T-cell (primary cell): ENCODE results near the gene TNNT1. TPM values are rescaled to one million over a fixed set of nuclear protein-coding genes. Genes with fewer than 3 reads are reported as not detected.

Experiments
- ATAC-seq, 4 experiments: fragments of 200-7000 bp in 3 of 4; fragments of 150-1000 bp in 1 of 4; cut with Tn5 transposase; replicated peaks in 1 of 4; 1 replicate in 3 of 4; 2 replicates in 1 of 4; pipeline ENCODE4 v1.10.0; 2021; ENCODE audit warnings: moderate library complexity in 3 of 4, mild to moderate bottlenecking in 2 of 4, moderate number of reproducible peaks in 1 of 4
- CTCF ChIA-PET, 2 donors: fragments of 300-600 bp; sonication (Branson Sonifier 250); formaldehyde crosslinking; loops; one replicate each; lab custom pipeline; 2022; ENCODE audit warnings: antibody characterized with exemption in 2 of 2; lab: Charles Lee
- POLR2A ChIA-PET, 2 donors: fragments of 300-600 bp; sonication (Branson Sonifier 250); formaldehyde crosslinking; loops; one replicate each; lab custom pipeline; 2022; ENCODE audit warnings: antibody characterized with exemption in 2 of 2; lab: Charles Lee
- DNase-seq, 35 experiments: peaks; one replicate each; pipeline versions ENCODE4 v3.0.0 to v3.0.0-alpha.2; 2013 to 2023
- H3K27ac ChIP-seq: one replicate; pipeline ENCODE4 v1.5.1; 2013; ENCODE audit warnings: low read length
- H3K27me3 ChIP-seq, 2 experiments: replicated peaks in 1 of 2; 1 replicate in 1 of 2; 2 replicates in 1 of 2; pipeline versions ENCODE4 v1.6.1 to v1.7.0; 2013; ENCODE audit warnings: low read length in 1 of 2, mixed read lengths in 1 of 2; ENCODE audit not compliant: control insufficient read depth in 2 of 2, insufficient read depth in 2 of 2; ENCODE audit errors: extremely low read depth in 1 of 2
- H3K36me3 ChIP-seq, 2 donors: 1 replicate in 1 of 2; 2 replicates in 1 of 2; pipeline versions ENCODE4 v1.6.1 to v1.7.0; 2013; ENCODE audit warnings: low read length in 1 of 2; ENCODE audit not compliant: control insufficient read depth in 2 of 2, insufficient read depth in 1 of 2; ENCODE audit errors: extremely low read depth in 1 of 2
- H3K4me1 ChIP-seq, 2 experiments: 1 replicate in 1 of 2; 2 replicates in 1 of 2; pipeline versions ENCODE4 v1.6.1 to v1.7.0; 2013; ENCODE audit warnings: low read length in 2 of 2, mixed read lengths in 1 of 2; ENCODE audit not compliant: insufficient read depth in 2 of 2, control insufficient read depth in 1 of 2; ENCODE audit errors: extremely low read depth in 1 of 2
- H3K4me3 ChIP-seq, 2 donors: 1 replicate in 1 of 2; 2 replicates in 1 of 2; pipeline versions ENCODE4 v1.5.1 to v1.7.0; 2013; ENCODE audit warnings: mild to moderate bottlenecking in 2 of 2, low read length in 1 of 2, moderate library complexity in 1 of 2; ENCODE audit not compliant: control insufficient read depth in 1 of 2; ENCODE audit errors: extremely low read depth in 1 of 2
- H3K9me3 ChIP-seq: 2 replicates; pipeline ENCODE4 v1.7.0; 2013
- H3K27ac Mint-ChIP-seq, 2 donors: one replicate each; pipeline ENCODE4 v1.8.0; 2020 to 2021; ENCODE audit warnings: mild to moderate bottlenecking in 2 of 2, mixed read lengths in 2 of 2
- H3K27me3 Mint-ChIP-seq, 2 donors: one replicate each; pipeline ENCODE4 v1.8.0; 2021 to 2022; ENCODE audit warnings: mixed read lengths in 2 of 2
- H3K36me3 Mint-ChIP-seq: one replicate; pipeline ENCODE4 v1.8.0; 2021; ENCODE audit warnings: mixed read lengths
- H3K4me1 Mint-ChIP-seq, 3 donors: one replicate each; pipeline ENCODE4 v1.8.0; 2020 to 2022; ENCODE audit warnings: mixed read lengths in 3 of 3, mild to moderate bottlenecking in 1 of 3
- H3K4me3 Mint-ChIP-seq, 3 donors: one replicate each; pipeline ENCODE4 v1.8.0; 2020 to 2022; ENCODE audit warnings: mild to moderate bottlenecking in 3 of 3, mixed read lengths in 3 of 3, moderate library complexity in 3 of 3
- H3K9me3 Mint-ChIP-seq, 3 donors: one replicate each; pipeline ENCODE4 v1.8.0; 2020 to 2022; ENCODE audit warnings: mixed read lengths in 3 of 3
- WGBS: methylation state at CpG from one replicate; pipeline ENCODE4 v1.1.5; 2013; ENCODE audit warnings: missing lambda C conversion rate; ENCODE audit not compliant: insufficient coverage; 5-methylcytosine and 5-hydroxymethylcytosine counted together
- total RNA-seq, 35 experiments: library from RNA in 6 of 35; stranded (reverse) in 6 of 35; fragments of 120-200 nt in 1 of 35; gene quantifications; one replicate each; pipeline versions ENCODE4 v1.2.1 to v1.2.4 and lab custom pipeline; 2013 to 2026

Gene TNNT1
- total RNA-seq, 5 donors from 2014 or later (not counting 1 experiment from before 2014, with no cell fraction given), result 0.36 to 0.76 TPM; not detected in 3

DNA sequence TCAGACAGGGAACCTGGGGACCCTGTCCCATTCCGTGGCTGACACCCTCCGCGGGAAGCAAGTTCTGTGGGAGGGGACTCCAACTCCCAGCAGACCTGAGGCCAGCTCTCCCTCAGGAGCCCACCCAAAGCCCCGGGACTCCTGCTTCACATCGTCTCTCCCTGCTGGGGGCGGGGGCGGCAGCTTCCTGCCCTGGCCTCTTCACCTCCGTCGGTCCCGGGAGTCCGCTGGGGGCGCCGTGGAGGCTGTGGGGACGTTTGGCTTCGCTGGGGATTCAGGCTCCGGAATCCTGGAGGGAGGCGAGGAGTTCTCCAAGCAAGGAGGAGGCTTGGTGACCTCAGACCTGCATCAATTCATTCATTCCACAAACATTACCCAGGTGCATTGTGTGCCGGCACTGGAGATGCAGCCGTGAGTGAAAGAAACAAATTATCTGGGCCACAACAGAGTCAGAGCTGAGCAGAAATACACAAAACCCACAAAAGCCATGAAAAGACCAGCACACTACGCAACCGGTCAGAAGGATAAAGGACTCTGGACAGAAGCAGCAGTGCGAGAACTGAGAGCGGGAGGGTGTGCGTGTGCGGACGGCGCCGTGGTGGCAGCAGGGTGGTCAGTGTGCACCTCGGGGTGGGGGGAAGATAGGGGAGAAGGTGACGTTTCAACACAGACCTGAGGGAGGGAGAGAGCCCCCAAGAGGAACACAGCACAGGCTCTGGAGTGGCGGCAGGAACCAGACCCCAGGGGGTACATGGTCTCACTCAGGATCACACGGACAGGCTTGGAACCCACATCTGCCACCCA, 54.3 kb downstream of the TNNT1 start:
- peaks cover 0 to 4% (median 3%) of the 10 kb centered on the region in 3 donors for H3K4me1 Mint-ChIP-seq
- peaks cover 22 to 44% of the 10 kb centered on the region in 2 donors for H3K36me3 ChIP-seq
- H3K27me3 Mint-ChIP-seq, result peaks cover 3% of the 10 kb centered on the region in 2 donors
- peaks cover 21% of the 10 kb centered on the region for H3K36me3 Mint-ChIP-seq
- no peak overlapping the region for H3K27ac ChIP-seq
- no peaks in the 10 kb centered on the region for H3K9me3 Mint-ChIP-seq
- H3K4me1 ChIP-seq, result no peaks in the 10 kb centered on the region
- H3K9me3 ChIP-seq, result no peaks in the 10 kb centered on the region
- DNase-seq (no peak), ATAC-seq (no peak)
- no peak overlapping the region for H3K27ac Mint-ChIP-seq
- no peak overlapping the region for H3K4me3 ChIP-seq
- H3K4me3 Mint-ChIP-seq, result no peak overlapping the region
- 92% methylated on average over 19 of the region's 32 CpGs for WGBS
- POLR2A ChIA-PET, result no interaction called here
- H3K27me3 ChIP-seq, result peaks cover 0 to 2% of the 10 kb centered on the region in 2 experiments
- CTCF ChIA-PET, result no interaction called here

DNA sequence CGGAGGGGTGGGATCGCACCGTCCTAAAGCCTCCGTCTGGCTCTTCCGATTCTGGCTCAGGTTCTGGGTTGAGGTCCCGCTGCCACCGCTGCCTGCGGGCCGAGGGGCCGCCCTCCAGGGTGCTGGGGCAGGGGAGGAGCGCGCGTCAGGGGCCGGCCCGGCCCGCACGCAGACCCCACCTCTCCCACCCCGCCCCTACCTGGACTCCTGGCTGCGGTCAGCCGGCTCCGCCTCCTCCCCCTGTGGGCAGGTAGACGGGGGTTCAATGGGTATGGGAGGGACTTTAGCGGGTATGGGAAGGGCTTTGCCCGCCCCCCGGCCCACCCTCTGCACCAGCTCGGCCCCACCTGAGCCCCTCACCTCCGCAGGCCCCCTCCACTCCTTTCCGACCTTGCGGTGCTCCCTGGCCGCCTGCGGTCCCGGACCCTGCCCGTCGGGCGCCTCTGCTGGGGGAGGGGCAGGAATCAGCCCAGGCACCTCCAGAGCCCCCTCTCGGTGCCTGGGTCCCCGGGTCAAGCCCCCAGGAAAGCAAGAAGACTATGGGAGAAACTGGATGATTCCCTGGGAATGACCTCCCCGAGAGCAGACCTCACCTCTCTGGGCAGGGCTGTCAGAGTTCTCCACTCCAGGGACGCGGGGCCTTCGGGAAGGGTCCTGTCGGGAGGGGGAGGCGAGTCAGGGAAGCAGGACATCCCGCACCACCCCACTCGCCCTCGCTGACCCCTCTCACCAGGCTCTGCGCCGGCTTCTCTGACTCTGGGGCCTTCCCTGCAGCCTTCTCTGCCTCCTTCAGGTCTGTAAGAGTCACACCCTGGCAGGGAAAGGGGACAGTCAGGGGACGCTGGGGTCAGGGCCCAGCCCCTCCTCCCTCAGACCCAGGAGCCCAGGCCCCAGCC, 56.3 kb downstream of the TNNT1 start:
- H3K4me3 ChIP-seq, result no peak overlapping the region
- CTCF ChIA-PET, result no interaction called here
- no peaks in the 10 kb centered on the region for H3K9me3 ChIP-seq
- no peak for DNase-seq
- Mint-ChIP-seq H3K9me3 (no peaks in the 10 kb centered on the region), H3K36me3 (peaks cover 18% of the 10 kb centered on the region), H3K4me1 (peaks cover 10 to 23% (median 21%) of the 10 kb centered on the region in 3 donors), H3K27me3 (peaks cover 21 to 22% of the 10 kb centered on the region in 2 donors), H3K27ac (no peak overlapping the region), H3K4me3 (no peak overlapping the region)
- peaks cover 5 to 14% of the 10 kb centered on the region in 2 experiments for H3K27me3 ChIP-seq
- peaks cover 0 to 8% of the 10 kb centered on the region in 2 experiments for H3K4me1 ChIP-seq
- ATAC-seq, result no peak
- WGBS, result 97% methylated on average over 29 of the region's 49 CpGs
- no peak overlapping the region for H3K27ac ChIP-seq
- POLR2A ChIA-PET, result no interaction called here
- H3K36me3 ChIP-seq, result peaks cover 22 to 28% of the 10 kb centered on the region in 2 donors

DNA sequence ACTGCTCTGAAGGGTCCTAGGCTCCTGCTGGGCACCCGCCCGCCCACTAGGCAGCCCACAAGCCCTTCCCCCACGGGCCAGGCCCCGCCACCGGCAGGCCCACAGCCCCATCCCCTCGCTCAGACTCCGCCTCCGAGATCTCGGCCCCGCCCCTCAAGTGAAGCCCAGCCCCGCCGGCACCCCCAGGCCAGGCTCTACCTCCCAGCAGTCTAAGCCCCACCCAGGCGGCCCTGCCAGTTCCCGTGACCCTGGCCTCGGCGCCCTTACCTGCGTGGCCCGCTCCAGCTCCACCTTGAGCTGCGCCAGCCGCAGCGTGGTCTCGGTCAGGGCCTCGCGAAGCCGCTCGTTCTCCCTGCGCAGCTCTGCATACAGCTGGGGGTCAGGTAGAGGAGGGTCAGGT, 57.1 kb downstream of the TNNT1 start:
- DNase-seq (no peak), ATAC-seq (no peak)
- Mint-ChIP-seq H3K36me3 (peaks cover 18% of the 10 kb centered on the region), H3K4me1 (peaks cover 15 to 30% (median 28%) of the 10 kb centered on the region in 3 donors), H3K27me3 (peaks cover 28 to 29% of the 10 kb centered on the region in 2 donors), H3K9me3 (no peaks in the 10 kb centered on the region), H3K4me3 (no peak overlapping the region), H3K27ac (no peak overlapping the region)
- peaks cover 0 to 15% of the 10 kb centered on the region in 2 experiments for H3K4me1 ChIP-seq
- ChIA-PET POLR2A (no interaction called here), CTCF (no interaction called here)
- no peak overlapping the region for H3K27ac ChIP-seq
- H3K27me3 ChIP-seq, result peaks cover 6 to 22% of the 10 kb centered on the region in 2 experiments
- peaks cover 22 to 28% of the 10 kb centered on the region in 2 donors for H3K36me3 ChIP-seq
- no peak overlapping the region for H3K4me3 ChIP-seq
- 96% methylated on average over 26 of the region's 27 CpGs for WGBS
- H3K9me3 ChIP-seq, result no peaks in the 10 kb centered on the region

DNA sequence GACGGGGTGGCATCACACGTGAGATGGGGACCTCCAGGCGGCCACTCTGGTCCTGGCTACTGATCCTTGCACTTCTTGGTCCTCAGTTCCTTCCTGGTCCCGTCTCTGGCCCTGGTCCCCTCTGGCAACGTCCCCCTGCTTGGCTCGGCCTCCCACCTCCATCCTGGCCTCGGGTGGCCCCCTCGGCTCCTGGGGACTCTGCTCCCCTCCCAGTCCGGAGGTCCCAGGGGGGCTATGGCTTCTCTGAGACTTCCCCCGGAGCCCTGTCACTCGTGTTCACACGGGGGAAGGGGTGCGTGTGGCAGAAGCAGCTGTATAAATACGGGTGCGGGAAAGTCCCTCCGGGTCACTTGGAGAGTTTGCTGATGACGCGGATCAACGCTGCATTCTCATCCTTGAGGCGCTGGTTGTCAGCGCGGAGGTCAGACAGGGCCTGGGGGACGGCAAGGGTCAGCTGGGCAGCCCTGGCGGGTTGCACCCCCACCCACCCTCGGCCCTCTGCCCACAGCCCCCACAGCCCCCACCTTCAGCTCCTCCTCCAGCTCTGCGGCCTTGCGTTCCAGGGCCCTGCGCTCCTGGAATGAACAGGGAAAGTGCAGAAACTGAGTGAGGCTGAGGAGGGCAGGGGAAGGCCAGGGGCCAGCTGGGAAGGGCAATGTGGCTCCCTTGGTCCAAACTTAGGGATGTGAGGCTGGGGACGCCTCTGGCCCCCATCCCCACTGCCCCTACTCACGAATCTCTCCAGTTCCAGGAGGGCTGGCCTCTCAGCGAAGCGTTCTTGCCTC, 57.7 kb downstream of the TNNT1 start:
- no peak for ATAC-seq
- Histone ChIP-seq H3K27me3 (peaks cover 6 to 28% of the 10 kb centered on the region in 2 experiments), H3K4me3 (no peak overlapping the region), H3K36me3 (peaks cover 22 to 28% of the 10 kb centered on the region in 2 donors), H3K9me3 (no peaks in the 10 kb centered on the region), H3K27ac (no peak overlapping the region), H3K4me1 (peaks cover 0 to 21% of the 10 kb centered on the region in 2 experiments)
- Mint-ChIP-seq H3K27me3 (peaks cover 29 to 30% of the 10 kb centered on the region in 2 donors), H3K27ac (no peak overlapping the region), H3K36me3 (peaks cover 18% of the 10 kb centered on the region), H3K4me3 (no peak overlapping the region), H3K4me1 (peaks cover 15 to 30% (median 28%) of the 10 kb centered on the region in 3 donors), H3K9me3 (no peaks in the 10 kb centered on the region)
- ChIA-PET CTCF (no interaction called here), POLR2A (no interaction called here)
- no peak for DNase-seq
- WGBS, result 93% methylated on average over 18 of the region's 32 CpGs

DNA sequence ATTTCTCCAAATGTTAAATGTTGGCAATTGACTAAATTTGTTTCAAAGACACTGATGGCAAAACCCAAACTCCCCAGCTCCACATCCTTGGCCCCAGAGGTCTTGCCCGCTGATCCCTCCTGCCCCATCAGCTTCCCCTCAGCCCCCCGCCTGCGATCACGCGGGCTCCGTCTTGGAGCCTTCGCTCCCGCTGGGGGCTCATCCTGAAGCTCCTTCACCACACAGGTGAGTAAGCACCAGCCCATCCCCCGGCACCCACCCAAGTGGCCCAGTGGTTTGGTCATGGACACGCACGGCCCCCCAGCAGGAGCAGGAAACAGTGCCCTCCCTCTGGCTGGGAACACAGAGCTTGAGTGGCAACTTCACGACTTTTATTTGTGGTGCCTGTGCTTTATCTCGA, 58.4 kb downstream of the TNNT1 start:
- DNase-seq (no peak), ATAC-seq (no peak)
- Mint-ChIP-seq H3K36me3 (peaks cover 18% of the 10 kb centered on the region), H3K27ac (no peak overlapping the region), H3K9me3 (no peaks in the 10 kb centered on the region), H3K4me1 (peaks cover 15 to 30% (median 29%) of the 10 kb centered on the region in 3 donors), H3K27me3 (peaks cover 33 to 36% of the 10 kb centered on the region in 2 donors), H3K4me3 (no peak overlapping the region)
- Histone ChIP-seq H3K27me3 (peaks cover 6 to 35% of the 10 kb centered on the region in 2 experiments), H3K27ac (no peak overlapping the region), H3K4me1 (peaks cover 0 to 22% of the 10 kb centered on the region in 2 experiments), H3K36me3 (peaks cover 22 to 25% of the 10 kb centered on the region in 2 donors), H3K9me3 (no peaks in the 10 kb centered on the region), H3K4me3 (no peak overlapping the region)
- ChIA-PET POLR2A (interaction anchor here in 1 of 2 donors (0.5 kb wide), 1 partner anchor 1217 kb away, joined by 3 read pairs; no protein-coding TSS in a partner anchor), CTCF (no interaction called here)
- 88% methylated on average over 11 of the region's 13 CpGs for WGBS
